ENCODE data around the gene ANK2.

Gene ANK2

DNA sequence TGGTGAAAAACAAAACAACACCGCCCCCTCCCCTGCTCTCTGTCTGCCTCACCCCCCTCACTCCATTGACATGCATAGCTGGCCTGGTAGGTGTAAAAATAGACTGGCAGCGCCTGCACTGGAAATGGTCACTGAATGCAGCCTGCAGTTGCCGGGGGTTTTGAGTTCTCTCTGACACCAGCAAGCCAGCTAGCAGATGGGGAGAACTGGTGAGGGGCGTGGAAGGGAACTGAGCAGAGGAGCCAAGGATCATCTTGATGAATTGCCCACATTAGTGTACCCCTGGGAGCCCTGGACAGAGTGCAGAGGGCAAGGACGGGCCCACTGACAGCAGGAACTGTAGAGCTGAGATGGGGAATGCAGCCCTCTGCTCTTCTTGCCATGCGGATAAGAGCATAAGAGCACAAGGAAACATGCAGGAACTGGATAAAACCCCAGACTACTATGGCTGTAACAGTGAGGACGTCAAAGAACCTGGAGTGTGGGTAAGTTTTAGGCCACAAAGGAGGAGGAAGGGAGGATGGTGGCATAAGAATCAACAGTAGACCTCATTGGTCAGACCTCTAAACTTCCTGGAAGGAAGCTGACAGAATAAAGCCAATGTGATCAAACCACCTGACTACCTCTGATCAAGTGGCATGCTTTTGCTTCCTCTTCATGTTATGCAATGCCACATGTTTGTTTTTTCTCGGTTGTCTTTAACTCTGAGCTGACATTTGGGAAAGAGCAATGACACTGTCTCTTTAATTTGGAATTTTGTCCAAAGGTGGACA, 96.3 kb downstream of the ANK2 start:
- Histone ChIP-seq H3K36me3 (ENCODE audit: control insufficient read depth, insufficient read depth, low read length) (no peaks in the 10 kb centered on the region), H3K9ac (ENCODE audit: low read length) (no peak overlapping the region), H3K4me3 (ENCODE audit: low read length) (no peak overlapping the region)

GRCh38 chr4:113146876-113147358, 97.5 kb downstream of the ANK2 start:
- no peaks in the 10 kb centered on the region for H3K36me3 ChIP-seq (ENCODE audit: control insufficient read depth, insufficient read depth, low read length)
- no peak overlapping the region for H3K9ac ChIP-seq (ENCODE audit: low read length)
- peak overlapping the region; percentile 56 for H3K4me3 ChIP-seq (ENCODE audit: low read length)
- no peaks in the 10 kb centered on the region for H3K27me3 ChIP-seq (ENCODE audit: control insufficient read depth, insufficient read depth, low read length)
- peaks cover 4% of the 10 kb centered on the region for H3K4me1 ChIP-seq (ENCODE audit: control insufficient read depth, insufficient read depth, low read length)
- no peak overlapping the region for H3K27ac ChIP-seq (ENCODE audit: low read depth, low read length)

More for the DNA sequence above, 96.3 kb downstream of the ANK2 start:
- peaks cover 4% of the 10 kb centered on the region for H3K4me1 ChIP-seq (ENCODE audit: control insufficient read depth, insufficient read depth, low read length)
- H3K27me3 ChIP-seq (ENCODE audit: control insufficient read depth, insufficient read depth, low read length): no peaks in the 10 kb centered on the region
- H3K27ac ChIP-seq (ENCODE audit: low read depth, low read length): no peak overlapping the region

DNA sequence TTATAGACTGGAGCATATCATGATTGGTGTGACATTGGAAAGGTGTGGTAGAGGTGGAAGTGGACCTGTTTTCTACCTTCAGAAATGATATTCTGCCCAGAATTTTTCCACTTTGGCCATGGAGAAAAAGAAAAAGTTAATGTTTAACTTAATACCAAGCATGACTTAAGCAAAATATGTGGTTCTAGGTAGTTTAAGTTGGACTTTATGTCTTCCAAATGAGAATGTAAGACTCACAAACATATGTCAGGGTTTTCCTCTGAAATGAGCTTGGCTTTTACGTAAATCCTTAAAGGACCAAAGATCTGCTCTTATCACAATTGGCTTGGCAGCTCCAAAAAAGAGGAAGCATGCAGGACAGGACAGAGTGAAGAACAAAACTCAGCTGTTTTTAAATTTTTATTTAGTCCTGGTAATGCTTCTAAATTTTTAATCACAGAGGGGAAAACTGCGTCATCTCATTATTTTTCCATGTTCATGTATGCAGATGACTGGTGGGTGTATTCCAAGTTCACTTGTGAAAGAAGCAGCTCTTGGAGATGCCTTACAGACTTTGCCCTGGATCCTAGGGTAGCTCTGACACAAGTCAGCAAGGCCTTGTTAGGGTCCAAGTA, 98.2 kb downstream of the ANK2 start:
- no peak overlapping the region for H3K9ac ChIP-seq (ENCODE audit: low read length)
- no peaks in the 10 kb centered on the region for H3K36me3 ChIP-seq (ENCODE audit: control insufficient read depth, insufficient read depth, low read length)
- H3K27ac ChIP-seq (ENCODE audit: low read depth, low read length): no peak overlapping the region
- peaks cover 4% of the 10 kb centered on the region for H3K4me1 ChIP-seq (ENCODE audit: control insufficient read depth, insufficient read depth, low read length)
- H3K27me3 ChIP-seq (ENCODE audit: control insufficient read depth, insufficient read depth, low read length): no peaks in the 10 kb centered on the region
- no peak overlapping the region for H3K4me3 ChIP-seq (ENCODE audit: low read length)

GRCh38 chr4:113148925-113149324, 99.5 kb downstream of the ANK2 start:
- no peaks in the 10 kb centered on the region for H3K36me3 ChIP-seq (ENCODE audit: control insufficient read depth, insufficient read depth, low read length)
- no peaks in the 10 kb centered on the region for H3K27me3 ChIP-seq (ENCODE audit: control insufficient read depth, insufficient read depth, low read length)
- H3K9ac ChIP-seq (ENCODE audit: low read length): no peak overlapping the region
- peaks cover 4% of the 10 kb centered on the region for H3K4me1 ChIP-seq (ENCODE audit: control insufficient read depth, insufficient read depth, low read length)
- H3K27ac ChIP-seq (ENCODE audit: low read depth, low read length): no peak overlapping the region
- no peak overlapping the region for H3K4me3 ChIP-seq (ENCODE audit: low read length)

DNA sequence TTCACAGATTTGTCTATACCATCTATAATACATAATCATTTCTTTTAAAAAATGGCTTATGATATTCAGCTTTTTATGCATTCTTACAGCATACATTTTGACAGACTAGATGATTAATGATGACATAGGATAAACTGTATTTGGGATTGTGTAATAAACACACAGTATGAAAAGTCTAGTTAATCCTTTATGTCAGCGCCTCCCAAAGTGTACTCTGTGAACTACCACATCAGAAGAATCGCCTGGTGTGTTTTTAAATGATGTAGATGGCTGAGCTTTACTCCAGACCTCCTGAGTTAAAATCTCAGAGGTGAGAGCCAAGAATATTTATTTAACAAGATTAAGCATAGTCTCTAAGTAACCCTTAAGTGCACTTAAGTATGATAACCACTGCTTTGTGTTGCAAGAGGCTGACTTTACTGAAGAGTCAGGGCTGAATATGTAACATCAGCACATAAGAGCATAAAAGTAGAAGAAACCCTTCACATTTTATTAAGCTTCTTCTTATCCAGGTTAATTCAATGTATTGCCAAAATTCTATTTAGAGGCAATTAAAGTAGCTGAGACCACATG, 104.2 kb downstream of the ANK2 start:
- Histone ChIP-seq H3K4me1 (ENCODE audit: control insufficient read depth, insufficient read depth, low read length) (no peaks in the 10 kb centered on the region), H3K9ac (ENCODE audit: low read length) (no peak overlapping the region), H3K36me3 (ENCODE audit: control insufficient read depth, insufficient read depth, low read length) (no peaks in the 10 kb centered on the region), H3K27ac (ENCODE audit: low read depth, low read length) (no peak overlapping the region), H3K27me3 (ENCODE audit: control insufficient read depth, insufficient read depth, low read length) (no peaks in the 10 kb centered on the region), H3K4me3 (ENCODE audit: low read length) (no peak overlapping the region)

- Histone ChIP-seq H3K27ac (ENCODE audit: low read depth, low read length) (no peak overlapping the region), H3K36me3 (ENCODE audit: control insufficient read depth, insufficient read depth, low read length) (no peaks in the 10 kb centered on the region), H3K4me3 (ENCODE audit: low read length) (no peak overlapping the region), H3K9ac (ENCODE audit: low read length) (no peak overlapping the region), H3K27me3 (ENCODE audit: control insufficient read depth, insufficient read depth, low read length) (no peaks in the 10 kb centered on the region), H3K4me1 (ENCODE audit: control insufficient read depth, insufficient read depth, low read length) (no peaks in the 10 kb centered on the region)
Observed at GRCh38 chr4:113154281-113154680, 104.8 kb downstream of the ANK2 start.

DNA sequence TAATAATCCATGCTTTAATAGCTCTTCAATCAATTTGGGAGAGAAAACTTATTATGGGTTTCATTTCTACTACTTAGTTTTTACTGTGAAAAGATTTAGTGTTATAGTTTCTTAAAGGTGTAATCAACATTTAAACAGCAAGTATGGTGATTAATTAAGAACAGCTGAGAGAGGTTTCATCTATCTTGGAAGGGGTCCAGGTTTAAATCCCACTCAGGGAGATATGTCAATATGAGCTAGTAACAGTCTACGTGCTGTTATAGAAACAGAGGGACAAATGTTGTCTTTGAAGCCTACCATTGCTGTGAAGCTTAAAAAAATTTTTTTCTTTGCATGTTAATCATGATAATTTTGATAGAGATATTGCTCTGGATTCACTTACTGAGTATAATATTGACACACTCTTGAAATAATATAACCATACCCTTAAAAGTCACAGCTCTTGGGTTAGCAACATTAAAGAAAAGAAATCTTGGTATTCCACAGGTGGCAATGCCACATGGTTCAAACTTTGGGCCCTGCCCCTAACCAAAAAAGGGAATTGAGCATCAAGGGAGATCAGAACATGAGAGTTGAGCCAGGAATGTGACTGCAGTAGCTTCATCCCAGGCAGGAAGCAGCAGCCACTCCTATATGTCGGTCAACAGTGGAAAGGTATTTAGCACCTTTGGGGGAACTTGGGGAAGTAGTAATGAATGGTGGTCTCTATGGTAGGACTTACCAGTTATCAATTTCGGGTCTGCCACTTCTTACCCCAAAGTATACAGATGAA, 107.8 kb downstream of the ANK2 start:
- H3K4me3 ChIP-seq (ENCODE audit: low read length): no peak overlapping the region
- no peaks in the 10 kb centered on the region for H3K36me3 ChIP-seq (ENCODE audit: control insufficient read depth, insufficient read depth, low read length)
- no peaks in the 10 kb centered on the region for H3K4me1 ChIP-seq (ENCODE audit: control insufficient read depth, insufficient read depth, low read length)
- no peak overlapping the region for H3K9ac ChIP-seq (ENCODE audit: low read length)
- H3K27me3 ChIP-seq (ENCODE audit: control insufficient read depth, insufficient read depth, low read length): no peaks in the 10 kb centered on the region
- no peak overlapping the region for H3K27ac ChIP-seq (ENCODE audit: low read depth, low read length)

GRCh38 chr4:113159942-113160545, 110.6 kb downstream of the ANK2 start:
- no peaks in the 10 kb centered on the region for H3K27me3 ChIP-seq (ENCODE audit: control insufficient read depth, insufficient read depth, low read length)
- H3K4me3 ChIP-seq (ENCODE audit: low read length): no peak overlapping the region
- H3K4me1 ChIP-seq (ENCODE audit: control insufficient read depth, insufficient read depth, low read length): no peaks in the 10 kb centered on the region
- H3K27ac ChIP-seq (ENCODE audit: low read depth, low read length): no peak overlapping the region
- H3K9ac ChIP-seq (ENCODE audit: low read length): no peak overlapping the region
- no peaks in the 10 kb centered on the region for H3K36me3 ChIP-seq (ENCODE audit: control insufficient read depth, insufficient read depth, low read length)

GRCh38 chr4:113160548-113160947, 111.1 kb downstream of the ANK2 start:
- Histone ChIP-seq H3K4me1 (ENCODE audit: control insufficient read depth, insufficient read depth, low read length) (no peaks in the 10 kb centered on the region), H3K4me3 (ENCODE audit: low read length) (no peak overlapping the region), H3K27me3 (ENCODE audit: control insufficient read depth, insufficient read depth, low read length) (no peaks in the 10 kb centered on the region), H3K9ac (ENCODE audit: low read length) (no peak overlapping the region), H3K27ac (ENCODE audit: low read depth, low read length) (no peak overlapping the region), H3K36me3 (ENCODE audit: control insufficient read depth, insufficient read depth, low read length) (no peaks in the 10 kb centered on the region)

- Histone ChIP-seq H3K4me1 (ENCODE audit: control insufficient read depth, insufficient read depth, low read length) (no peaks in the 10 kb centered on the region), H3K36me3 (ENCODE audit: control insufficient read depth, insufficient read depth, low read length) (no peaks in the 10 kb centered on the region), H3K27ac (ENCODE audit: low read depth, low read length) (no peak overlapping the region), H3K27me3 (ENCODE audit: control insufficient read depth, insufficient read depth, low read length) (no peaks in the 10 kb centered on the region), H3K9ac (ENCODE audit: low read length) (no peak overlapping the region), H3K4me3 (ENCODE audit: low read length) (no peak overlapping the region)
Observed at GRCh38 chr4:113162089-113162488, 112.6 kb downstream of the ANK2 start.

- no peak overlapping the region for H3K27ac ChIP-seq (ENCODE audit: low read depth, low read length)
- H3K27me3 ChIP-seq (ENCODE audit: control insufficient read depth, insufficient read depth, low read length): no peaks in the 10 kb centered on the region
- H3K4me1 ChIP-seq (ENCODE audit: control insufficient read depth, insufficient read depth, low read length): no peaks in the 10 kb centered on the region
- no peak overlapping the region for H3K4me3 ChIP-seq (ENCODE audit: low read length)
- H3K36me3 ChIP-seq (ENCODE audit: control insufficient read depth, insufficient read depth, low read length): no peaks in the 10 kb centered on the region
- no peak overlapping the region for H3K9ac ChIP-seq (ENCODE audit: low read length)
Observed at GRCh38 chr4:113169368-113169767, 119.9 kb downstream of the ANK2 start.

Measured in rectal smooth muscle tissue (tissue), 1 donor.